ENCODE results near the gene RNF2. TPM values are rescaled to one million over a fixed set of nuclear protein-coding genes. Genes with fewer than 3 reads are reported as not detected.

Gene RNF2
- total RNA-seq, 1 experiment from 2014 or later, result 75.3 TPM

DNA sequence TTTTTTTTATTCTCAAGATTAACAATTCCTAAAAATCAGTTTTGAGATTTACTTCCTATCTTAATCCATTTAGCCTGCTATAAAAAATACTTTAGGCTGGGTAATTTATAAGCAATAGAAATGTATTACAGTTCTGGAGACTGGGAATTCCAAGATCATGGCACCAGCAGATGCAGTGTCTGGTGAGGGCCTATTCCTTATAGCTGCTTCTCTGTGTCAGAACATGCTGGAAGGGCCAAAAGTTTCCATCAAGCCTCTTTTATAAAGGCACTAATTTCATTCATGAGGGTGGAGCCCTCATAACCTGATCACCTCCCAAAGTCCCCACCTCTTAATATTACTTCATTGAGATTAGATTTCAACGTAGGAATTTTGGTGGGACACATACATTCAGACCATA is 41.7 kb downstream of the RNF2 start:
- no peak overlapping the region for H2AK5ac ChIP-seq (ENCODE audit: insufficient read length, low read length)
- peaks cover 12 to 17% of the 10 kb centered on the region in 2 experiments for H3K4me1 Mint-ChIP-seq
- no peak overlapping the region for H3T11ph ChIP-seq (ENCODE audit: low read length)
- H3K79me1 ChIP-seq (ENCODE audit: insufficient read depth, low read depth, low read length, poor library complexity, severe bottlenecking), result peaks cover 10% of the 10 kb centered on the region
- H3K18ac ChIP-seq (ENCODE audit: insufficient read length, low read depth, low read length), result no peak overlapping the region
- no peak overlapping the region for H3K4me3 Mint-ChIP-seq
- H3K4ac ChIP-seq (ENCODE audit: low read depth, low read length), result no peak overlapping the region
- H3K23ac ChIP-seq (ENCODE audit: insufficient read length, low read depth, low read length), result no peak overlapping the region
- peaks cover 13% of the 10 kb centered on the region; the same call in 1 of the 2 replicates for H3K79me2 ChIP-seq (ENCODE audit: insufficient read depth, low read length)
- H3K14ac ChIP-seq (ENCODE audit: insufficient read depth, low read length), result no peak overlapping the region
- H2BK120ac ChIP-seq (ENCODE audit: low read depth, low read length, poor library complexity, severe bottlenecking), result no peak overlapping the region
- H2BK5ac ChIP-seq (ENCODE audit: insufficient read length, low read length), result no peak overlapping the region
- no peaks in the 10 kb centered on the region for H3K9me3 ChIP-seq (ENCODE audit: control insufficient read depth, low read depth, low read length)
- no peak overlapping the region for H3K56ac ChIP-seq (ENCODE audit: insufficient read length, low read depth, low read length)
- H2AFZ ChIP-seq (ENCODE audit: low read length), result no peak overlapping the region
- DNase-seq, result no peak
- no peaks in the 10 kb centered on the region; the same call in 1 of the 2 replicates for H3K27me3 Mint-ChIP-seq (ENCODE audit: low read depth)
- TF ChIP-seq, protein P1, sequence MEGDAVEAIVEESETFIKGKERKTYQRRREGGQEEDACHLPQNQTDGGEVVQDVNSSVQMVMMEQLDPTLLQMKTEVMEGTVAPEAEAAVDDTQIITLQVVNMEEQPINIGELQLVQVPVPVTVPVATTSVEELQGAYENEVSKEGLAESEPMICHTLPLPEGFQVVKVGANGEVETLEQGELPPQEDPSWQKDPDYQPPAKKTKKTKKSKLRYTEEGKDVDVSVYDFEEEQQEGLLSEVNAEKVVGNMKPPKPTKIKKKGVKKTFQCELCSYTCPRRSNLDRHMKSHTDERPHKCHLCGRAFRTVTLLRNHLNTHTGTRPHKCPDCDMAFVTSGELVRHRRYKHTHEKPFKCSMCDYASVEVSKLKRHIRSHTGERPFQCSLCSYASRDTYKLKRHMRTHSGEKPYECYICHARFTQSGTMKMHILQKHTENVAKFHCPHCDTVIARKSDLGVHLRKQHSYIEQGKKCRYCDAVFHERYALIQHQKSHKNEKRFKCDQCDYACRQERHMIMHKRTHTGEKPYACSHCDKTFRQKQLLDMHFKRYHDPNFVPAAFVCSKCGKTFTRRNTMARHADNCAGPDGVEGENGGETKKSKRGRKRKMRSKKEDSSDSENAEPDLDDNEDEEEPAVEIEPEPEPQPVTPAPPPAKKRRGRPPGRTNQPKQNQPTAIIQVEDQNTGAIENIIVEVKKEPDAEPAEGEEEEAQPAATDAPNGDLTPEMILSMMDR (conservative IDR thresholded peaks at IDR 0.05), result no peak
- no peak overlapping the region for H2BK20ac ChIP-seq (ENCODE audit: low read depth, low read length, poor library complexity, severe bottlenecking)
- H4K5ac ChIP-seq (ENCODE audit: insufficient read length, low read depth, low read length), result no peak overlapping the region
- no peak overlapping the region for H4K91ac ChIP-seq (ENCODE audit: insufficient read length, low read depth, low read length)
- H4K8ac ChIP-seq (replicated peaks; ENCODE audit: insufficient read length, low read depth, low read length), result no peak overlapping the region
- H3K27ac ChIP-seq (ENCODE audit: insufficient read length, low read depth, low read length), result no peak overlapping the region
- WGBS (ENCODE audit: extremely low coverage, insufficient read length, low lambda C conversion rate), result no CpG with 5 or more reads among the region's 1 CpG
- H3K23me2 ChIP-seq (ENCODE audit: insufficient read length, low read depth, low read length, poor library complexity, severe bottlenecking), result no peaks in the 10 kb centered on the region
- no peaks in the 10 kb centered on the region for H3K27me3 ChIP-seq (ENCODE audit: insufficient read depth, low read length)
- H2BK12ac ChIP-seq (ENCODE audit: insufficient read length, low read depth, low read length), result no peak overlapping the region
- H3K4me1 ChIP-seq (ENCODE audit: insufficient read depth, low read length), result no peaks in the 10 kb centered on the region
- H4K20me1 ChIP-seq (ENCODE audit: control insufficient read depth, insufficient read depth, insufficient read length), result no peaks in the 10 kb centered on the region
- H3K36me3 Mint-ChIP-seq (ENCODE audit: insufficient read depth in 1 of 3, low read depth in 3 of 3), result peaks cover 18 to 44% (median 32%) of the 10 kb centered on the region in 3 experiments
- no peaks in the 10 kb centered on the region for H3K9me3 Mint-ChIP-seq
- H2BK15ac ChIP-seq (ENCODE audit: low read depth, low read length), result no peak overlapping the region
- no peak overlapping the region; a peak in 1 of 7 replicates for H3K27ac Mint-ChIP-seq
- H3K9ac ChIP-seq (ENCODE audit: extremely low read depth, insufficient read length, low read length), result no peak overlapping the region
- H3K4me2 ChIP-seq (ENCODE audit: insufficient read depth, insufficient read length, low read length), result no peak overlapping the region
